Neural cell (in vitro differentiated cells): ENCODE results near the gene RCE1.

ENCODE experiments used
- CTCF ChIP-seq: fragments of 450-650 bp; IDR thresholded peaks from 2 replicates; pipeline ENCODE4 v1.5.1; 2014; ENCODE audit warnings: antibody characterized with exemption, mild to moderate bottlenecking, moderate library complexity; ENCODE audit not compliant: poor library complexity, severe bottlenecking
- EZH2 ChIP-seq: fragments of 200-600, 300-800 bp; shearing (Covaris generic), sonication (generic); IDR thresholded peaks from 2 replicates; pipeline ENCODE4 v1.6.1; 2014; ENCODE audit warnings: antibody characterized with exemption, low read length, borderline replicate concordance, mild to moderate bottlenecking; ENCODE audit not compliant: insufficient read depth, poor library complexity, severe bottlenecking
- MXI1 ChIP-seq: fragments of 450-650 bp; conservative IDR thresholded peaks from 2 replicates; pipeline ENCODE4 v1.6.1; 2014; ENCODE audit warnings: antibody characterized with exemption, mild to moderate bottlenecking; ENCODE audit not compliant: poor library complexity, severe bottlenecking
- POLR2AphosphoS5 ChIP-seq: IDR thresholded peaks from 2 replicates; pipeline ENCODE4 v1.6.1; 2012
- TAF1 ChIP-seq: IDR thresholded peaks from 2 replicates; pipeline ENCODE4 v1.6.1; 2012; ENCODE audit warnings: low read depth

- TF ChIP-seq CTCF: no peak
- TF ChIP-seq EZH2: no peak
- no peak for TF ChIP-seq TAF1
- TF ChIP-seq MXI1: no peak
- TF ChIP-seq POLR2AphosphoS5: no peak
These were observed 25.0 kb downstream of the RCE1 start for GRCh38 chr11:66868082-66868725.
